Measurements from ENCODE around the gene MACROD1.

The MACROD1 gene

GRCh38 chr11:64088162-64089026 lies 77.5 kb downstream of the MACROD1 start:
- Histone ChIP-seq H3K27ac (no peak overlapping the region), H3K79me2 (no peaks in the 10 kb centered on the region), H3K36me3 (ENCODE audit: control insufficient read depth, insufficient read depth, low read length) (no peaks in the 10 kb centered on the region), H3K4me2 (ENCODE audit: low read length) (no peak overlapping the region), H3K9ac (no peak overlapping the region), H3K9me3 (ENCODE audit: control insufficient read depth, low read length) (no peaks in the 10 kb centered on the region), H3K4me3 (ENCODE audit: low read depth, low read length) (no peak overlapping the region), H2AFZ (no peak overlapping the region), H3K27me3 (ENCODE audit: control insufficient read depth, insufficient read depth, low read length) (no peaks in the 10 kb centered on the region), H3K4me1 (no peaks in the 10 kb centered on the region)
- no peak for TF ChIP-seq CTCF (IDR thresholded peaks at IDR 0.05)

- no peak overlapping the region for H2AFZ ChIP-seq
- H3K79me2 ChIP-seq = no peaks in the 10 kb centered on the region
- H3K9me3 ChIP-seq (ENCODE audit: control insufficient read depth, low read length) = no peaks in the 10 kb centered on the region
- H3K4me1 ChIP-seq = no peaks in the 10 kb centered on the region
- no peaks in the 10 kb centered on the region for H3K36me3 ChIP-seq (ENCODE audit: control insufficient read depth, insufficient read depth, low read length)
- TF ChIP-seq CTCF (IDR thresholded peaks at IDR 0.05) = no peak
- H3K27ac ChIP-seq = no peak overlapping the region
- no peak overlapping the region for H3K4me3 ChIP-seq (ENCODE audit: low read depth, low read length)
- no peak overlapping the region for H3K9ac ChIP-seq
- H3K27me3 ChIP-seq (ENCODE audit: control insufficient read depth, insufficient read depth, low read length) = no peaks in the 10 kb centered on the region
- no peak overlapping the region for H3K4me2 ChIP-seq (ENCODE audit: low read length)
Measured at GRCh38 chr11:64086258-64087123, 79.4 kb downstream of the MACROD1 start.

GRCh38 chr11:64085906-64086257 lies 80.0 kb downstream of the MACROD1 start:
- no peak overlapping the region for H3K27ac ChIP-seq
- TF ChIP-seq CTCF (IDR thresholded peaks at IDR 0.05) = no peak
- H3K9ac ChIP-seq = no peak overlapping the region
- H3K4me3 ChIP-seq (ENCODE audit: low read depth, low read length) = no peak overlapping the region
- H2AFZ ChIP-seq = no peak overlapping the region
- no peaks in the 10 kb centered on the region for H3K9me3 ChIP-seq (ENCODE audit: control insufficient read depth, low read length)
- H3K79me2 ChIP-seq = no peaks in the 10 kb centered on the region
- H3K27me3 ChIP-seq (ENCODE audit: control insufficient read depth, insufficient read depth, low read length) = no peaks in the 10 kb centered on the region
- H3K36me3 ChIP-seq (ENCODE audit: control insufficient read depth, insufficient read depth, low read length) = no peaks in the 10 kb centered on the region
- no peak overlapping the region for H3K4me2 ChIP-seq (ENCODE audit: low read length)
- no peaks in the 10 kb centered on the region for H3K4me1 ChIP-seq

GRCh38 chr11:64084951-64085710 lies 80.8 kb downstream of the MACROD1 start:
- Histone ChIP-seq H3K9ac (no peak overlapping the region), H3K79me2 (no peaks in the 10 kb centered on the region), H3K27me3 (ENCODE audit: control insufficient read depth, insufficient read depth, low read length) (no peaks in the 10 kb centered on the region), H2AFZ (no peak overlapping the region), H3K27ac (no peak overlapping the region), H3K36me3 (ENCODE audit: control insufficient read depth, insufficient read depth, low read length) (no peaks in the 10 kb centered on the region), H3K4me2 (ENCODE audit: low read length) (no peak overlapping the region), H3K4me3 (ENCODE audit: low read depth, low read length) (no peak overlapping the region), H3K4me1 (no peaks in the 10 kb centered on the region), H3K9me3 (ENCODE audit: control insufficient read depth, low read length) (no peaks in the 10 kb centered on the region)
- TF ChIP-seq CTCF (IDR thresholded peaks at IDR 0.05) = no peak
